Endothelial cell of umbilical vein (primary cell): ENCODE results near the gene GPR158.

Experiments used
- CTCF ChIP-seq, 2 donors: IDR thresholded peaks; 1 replicate in 1 of 2; 2 replicates in 1 of 2; pipeline ENCODE4 v1.5.1; 2011; ENCODE audit warnings: low read length in 2 of 2, mild to moderate bottlenecking in 2 of 2, moderate library complexity in 2 of 2, control low read depth in 1 of 2, inconsistent platforms in 1 of 2, low read depth in 1 of 2; ENCODE audit not compliant: insufficient read depth in 1 of 2; ENCODE audit errors: extremely low read depth in 1 of 2
- EZH2 ChIP-seq: IDR thresholded peaks from 2 replicates; pipeline ENCODE4 v1.6.1; 2012; ENCODE audit warnings: borderline replicate concordance, low read depth, mild to moderate bottlenecking, moderate library complexity, low read length, inconsistent platforms; ENCODE audit not compliant: severe bottlenecking
- FOS ChIP-seq: IDR thresholded peaks from 2 replicates; pipeline ENCODE4 v1.6.1; 2011; ENCODE audit warnings: mild to moderate bottlenecking, low read length, moderate library complexity, borderline replicate concordance; ENCODE audit not compliant: insufficient read depth
- GATA2 ChIP-seq: IDR thresholded peaks from 2 replicates; pipeline ENCODE4 v1.7.0; 2011; ENCODE audit warnings: low read depth, mild to moderate bottlenecking, moderate library complexity, mixed read lengths, low read length; ENCODE audit not compliant: insufficient read length, insufficient read depth
- JUN ChIP-seq: IDR thresholded peaks from 2 replicates; pipeline ENCODE4 v1.6.1; 2011; ENCODE audit warnings: borderline replicate concordance, low read depth; ENCODE audit not compliant: insufficient read length, insufficient read depth
- MAX ChIP-seq: IDR thresholded peaks from 2 replicates; pipeline ENCODE4 v1.6.1; 2011; ENCODE audit not compliant: insufficient read depth, insufficient read length
- MYC ChIP-seq: IDR thresholded peaks from one replicate; pipeline ENCODE4 v1.6.1; 2011; ENCODE audit warnings: mild to moderate bottlenecking, low read depth, low read length
- POLR2A ChIP-seq: IDR thresholded peaks from 2 replicates; pipeline ENCODE4 v1.6.1; 2012; ENCODE audit warnings: low read depth, mild to moderate bottlenecking, control low read depth, low read length
- POLR2AphosphoS5 ChIP-seq: IDR thresholded peaks from 2 replicates; pipeline ENCODE4 v1.6.1; 2012; ENCODE audit warnings: low read depth, mild to moderate bottlenecking, control low read depth, low read length, moderate library complexity; ENCODE audit not compliant: insufficient read depth

- TF ChIP-seq MYC = no peak
- TF ChIP-seq POLR2A = no peak
- no peak for TF ChIP-seq POLR2AphosphoS5
- no peak for TF ChIP-seq CTCF (IDR thresholded peaks at IDR 0.05; ENCODE audit: extremely low read depth in 1 of 2, insufficient read depth in 1 of 2, low read depth in 1 of 2, low read length in 2 of 2)
- TF ChIP-seq FOS = no peak
- TF ChIP-seq EZH2 = no peak
- no peak for TF ChIP-seq JUN
- TF ChIP-seq GATA2 = no peak
- TF ChIP-seq MAX = no peak
Measured at GRCh38 chr10:25627606-25628005, 452.8 kb downstream of the GPR158 start.
